ENCODE results near the gene FAM110C. TPM values are rescaled to one million over a fixed set of nuclear protein-coding genes. Genes with fewer than 3 reads are reported as not detected.
"Not testable (repeated sequence)": the region's sequence is repeated elsewhere in the genome, so short reads cannot be mapped to it uniquely, and the experiment has no call there.

FAM110C gene
- total and polyA plus RNA-seq, 2 donors (not counting 1 experiment from before 2014, with no cell fraction given), result not detected

DNA sequence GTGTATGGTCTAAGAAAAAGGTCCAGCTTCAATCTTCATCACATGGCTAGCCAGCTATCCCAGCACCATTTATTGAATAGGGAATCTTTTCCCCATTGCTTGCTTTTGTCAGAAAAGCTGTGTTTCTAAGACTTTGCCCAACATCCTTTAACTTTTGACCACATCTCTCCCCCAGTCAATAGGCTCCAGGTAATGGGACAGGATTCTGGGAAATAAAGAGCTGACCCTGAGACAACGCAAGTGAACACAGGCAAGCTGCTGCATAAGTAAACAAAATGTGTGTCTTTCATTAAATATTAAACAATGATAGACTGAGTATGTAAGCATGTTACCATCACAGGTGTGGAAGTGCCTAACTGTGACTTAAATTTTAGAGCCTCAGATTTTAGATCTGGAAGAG, 23.0 kb downstream of the FAM110C start:
- no peaks in the 10 kb centered on the region for H3K4me1 ChIP-seq (ENCODE audit: control insufficient read depth, extremely low read depth, insufficient read depth, low read length)
- no peaks in the 10 kb centered on the region for H3K27me3 ChIP-seq (ENCODE audit: control insufficient read depth, insufficient read depth, low read length)
- no peak for DNase-seq (ENCODE audit: low read depth in 2 of 2)
- no peak overlapping the region for H3K27ac ChIP-seq (ENCODE audit: insufficient read depth, low read length)
- no peaks in the 10 kb centered on the region for H3K9me3 ChIP-seq (ENCODE audit: control insufficient read depth, insufficient read depth, low read depth, low read length)
- no peak overlapping the region for H3K9ac ChIP-seq (ENCODE audit: insufficient read depth, low read length)
- H3K79me2 ChIP-seq (ENCODE audit: control insufficient read depth, insufficient read depth, low read length), result no peaks in the 10 kb centered on the region
- no peaks in the 10 kb centered on the region for H4K20me1 ChIP-seq (ENCODE audit: control insufficient read depth, extremely low read depth, insufficient read depth, low read length)
- H3K36me3 ChIP-seq (ENCODE audit: control insufficient read depth, insufficient read depth, low read length), result no peaks in the 10 kb centered on the region
- H2AFZ ChIP-seq (ENCODE audit: low read length), result no peak overlapping the region
- TF ChIP-seq EZH2 (IDR thresholded peaks at IDR 0.05; ENCODE audit: low read length, missing control alignments), result no peak
- TF ChIP-seq, protein P1, sequence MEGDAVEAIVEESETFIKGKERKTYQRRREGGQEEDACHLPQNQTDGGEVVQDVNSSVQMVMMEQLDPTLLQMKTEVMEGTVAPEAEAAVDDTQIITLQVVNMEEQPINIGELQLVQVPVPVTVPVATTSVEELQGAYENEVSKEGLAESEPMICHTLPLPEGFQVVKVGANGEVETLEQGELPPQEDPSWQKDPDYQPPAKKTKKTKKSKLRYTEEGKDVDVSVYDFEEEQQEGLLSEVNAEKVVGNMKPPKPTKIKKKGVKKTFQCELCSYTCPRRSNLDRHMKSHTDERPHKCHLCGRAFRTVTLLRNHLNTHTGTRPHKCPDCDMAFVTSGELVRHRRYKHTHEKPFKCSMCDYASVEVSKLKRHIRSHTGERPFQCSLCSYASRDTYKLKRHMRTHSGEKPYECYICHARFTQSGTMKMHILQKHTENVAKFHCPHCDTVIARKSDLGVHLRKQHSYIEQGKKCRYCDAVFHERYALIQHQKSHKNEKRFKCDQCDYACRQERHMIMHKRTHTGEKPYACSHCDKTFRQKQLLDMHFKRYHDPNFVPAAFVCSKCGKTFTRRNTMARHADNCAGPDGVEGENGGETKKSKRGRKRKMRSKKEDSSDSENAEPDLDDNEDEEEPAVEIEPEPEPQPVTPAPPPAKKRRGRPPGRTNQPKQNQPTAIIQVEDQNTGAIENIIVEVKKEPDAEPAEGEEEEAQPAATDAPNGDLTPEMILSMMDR (conservative IDR thresholded peaks at IDR 0.05 in 1 of 2, IDR thresholded peaks at IDR 0.05 in 1 of 2; ENCODE audit: low read depth in 1 of 2, low read length in 2 of 2), result no peak
- H3K4me2 ChIP-seq (ENCODE audit: extremely low read depth, insufficient read depth, low read length), result no peak overlapping the region
- H3K4me3 ChIP-seq (replicated peaks in 1 of 4; ENCODE audit: control extremely low read depth in 1 of 4, insufficient read depth in 1 of 4, low read depth in 3 of 4, low read length in 4 of 4), result no peak overlapping the region

DNA sequence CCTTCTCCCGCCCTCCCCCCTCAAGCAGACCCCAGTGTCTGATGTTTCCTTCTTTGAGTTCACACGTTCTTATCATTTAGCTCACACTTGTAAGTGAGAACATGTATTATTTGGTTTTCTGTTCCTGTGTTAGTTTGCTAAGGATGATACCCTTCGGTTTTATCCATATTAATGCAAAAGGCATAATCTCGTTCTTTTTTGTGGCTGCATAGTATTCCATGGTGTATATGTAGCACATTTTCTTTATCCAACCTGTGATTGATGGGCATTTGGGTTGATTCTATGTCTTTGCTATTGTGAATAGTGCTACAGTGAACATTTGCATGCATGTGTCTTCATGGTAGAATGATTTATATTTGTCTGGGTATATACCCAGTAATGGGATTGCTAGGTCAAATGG, 24.1 kb downstream of the FAM110C start:
- H3K36me3 ChIP-seq (ENCODE audit: control insufficient read depth, insufficient read depth, low read length); H3K9me3 ChIP-seq (ENCODE audit: control insufficient read depth, insufficient read depth, low read depth, low read length); H3K4me3 ChIP-seq (replicated peaks in 1 of 4; ENCODE audit: control extremely low read depth in 1 of 4, insufficient read depth in 1 of 4, low read depth in 3 of 4, low read length in 4 of 4); H3K9ac ChIP-seq (ENCODE audit: insufficient read depth, low read length); H3K79me2 ChIP-seq (ENCODE audit: control insufficient read depth, insufficient read depth, low read length); H2AFZ ChIP-seq (ENCODE audit: low read length); DNase-seq (ENCODE audit: low read depth in 2 of 2); H3K4me2 ChIP-seq (ENCODE audit: extremely low read depth, insufficient read depth, low read length); H4K20me1 ChIP-seq (ENCODE audit: control insufficient read depth, extremely low read depth, insufficient read depth, low read length); H3K27me3 ChIP-seq (ENCODE audit: control insufficient read depth, insufficient read depth, low read length); H3K27ac ChIP-seq (ENCODE audit: insufficient read depth, low read length); H3K4me1 ChIP-seq (ENCODE audit: control insufficient read depth, extremely low read depth, insufficient read depth, low read length): not testable (repeated sequence)

DNA sequence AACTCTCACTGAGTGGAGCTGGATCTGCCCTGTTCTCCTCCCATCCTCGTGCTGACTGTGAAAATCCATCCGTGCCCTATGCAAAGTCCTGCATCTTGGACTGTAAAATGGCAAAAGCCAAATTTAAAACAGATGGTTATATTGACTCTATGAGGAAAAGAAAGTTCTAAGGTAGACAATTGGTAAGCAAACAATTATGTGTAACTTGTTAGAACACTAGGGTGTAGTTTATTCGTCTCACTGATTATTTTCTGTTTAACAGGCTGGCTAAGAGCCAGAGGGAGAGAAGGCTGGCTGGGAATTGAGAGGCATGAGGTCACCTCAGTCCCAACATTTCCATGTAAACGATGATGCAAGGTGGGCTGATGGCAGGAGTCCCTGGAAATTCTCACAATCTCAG, 26.0 kb downstream of the FAM110C start:
- H3K9me3 ChIP-seq (ENCODE audit: control insufficient read depth, insufficient read depth, low read depth, low read length); H3K27me3 ChIP-seq (ENCODE audit: control insufficient read depth, insufficient read depth, low read length); H2AFZ ChIP-seq (ENCODE audit: low read length); H3K9ac ChIP-seq (ENCODE audit: insufficient read depth, low read length); H4K20me1 ChIP-seq (ENCODE audit: control insufficient read depth, extremely low read depth, insufficient read depth, low read length); H3K36me3 ChIP-seq (ENCODE audit: control insufficient read depth, insufficient read depth, low read length); DNase-seq (ENCODE audit: low read depth in 2 of 2); H3K4me2 ChIP-seq (ENCODE audit: extremely low read depth, insufficient read depth, low read length); H3K79me2 ChIP-seq (ENCODE audit: control insufficient read depth, insufficient read depth, low read length); H3K4me1 ChIP-seq (ENCODE audit: control insufficient read depth, extremely low read depth, insufficient read depth, low read length); H3K27ac ChIP-seq (ENCODE audit: insufficient read depth, low read length); H3K4me3 ChIP-seq (replicated peaks in 1 of 4; ENCODE audit: control extremely low read depth in 1 of 4, insufficient read depth in 1 of 4, low read depth in 3 of 4, low read length in 4 of 4): not testable (repeated sequence)

DNA sequence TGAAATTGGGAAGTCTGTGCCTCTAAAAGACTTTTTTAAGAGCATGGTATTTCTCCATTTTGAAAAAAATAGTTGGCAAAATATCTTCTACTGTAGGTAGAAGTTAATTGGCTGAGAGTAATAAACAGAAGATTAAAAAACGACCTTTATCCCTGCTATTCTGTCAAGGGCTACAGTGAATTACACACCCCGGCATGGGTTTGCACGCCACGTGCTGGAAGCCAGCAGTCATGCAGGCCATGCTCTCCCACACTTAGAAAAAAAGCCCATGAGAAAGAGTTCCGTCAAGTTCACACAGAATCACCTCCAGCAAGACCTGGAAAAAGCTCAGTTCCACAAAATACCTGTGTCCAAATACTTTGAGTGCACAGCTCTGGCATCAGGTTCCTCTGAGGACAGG, 26.8 kb downstream of the FAM110C start:
- Histone ChIP-seq H3K79me2 (ENCODE audit: control insufficient read depth, insufficient read depth, low read length) (no peaks in the 10 kb centered on the region), H2AFZ (ENCODE audit: low read length) (no peak overlapping the region), H3K4me1 (ENCODE audit: control insufficient read depth, extremely low read depth, insufficient read depth, low read length) (no peaks in the 10 kb centered on the region), H3K9me3 (ENCODE audit: control insufficient read depth, insufficient read depth, low read depth, low read length) (no peaks in the 10 kb centered on the region), H3K36me3 (ENCODE audit: control insufficient read depth, insufficient read depth, low read length) (no peaks in the 10 kb centered on the region), H3K27me3 (ENCODE audit: control insufficient read depth, insufficient read depth, low read length) (no peaks in the 10 kb centered on the region), H3K9ac (ENCODE audit: insufficient read depth, low read length) (no peak overlapping the region), H3K27ac (ENCODE audit: insufficient read depth, low read length) (no peak overlapping the region), H4K20me1 (ENCODE audit: control insufficient read depth, extremely low read depth, insufficient read depth, low read length) (no peaks in the 10 kb centered on the region), H3K4me2 (ENCODE audit: extremely low read depth, insufficient read depth, low read length) (no peak overlapping the region), H3K4me3 (replicated peaks in 1 of 4; ENCODE audit: control extremely low read depth in 1 of 4, insufficient read depth in 1 of 4, low read depth in 3 of 4, low read length in 4 of 4) (no peak overlapping the region)
- no peak for TF ChIP-seq EZH2 (IDR thresholded peaks at IDR 0.05; ENCODE audit: low read length, missing control alignments)
- TF ChIP-seq, protein P1 (conservative IDR thresholded peaks at IDR 0.05 in 1 of 2, IDR thresholded peaks at IDR 0.05 in 1 of 2; ENCODE audit: low read depth in 1 of 2, low read length in 2 of 2), result no peak
- no peak for DNase-seq (ENCODE audit: low read depth in 2 of 2)
